Fibroblast of skin of back (primary cell): ENCODE measurements around the gene SLC10A1.
A peak's percentile ranks its signal among the peaks of the same experiment; 100 is the strongest.
"Not testable (repeated sequence)": the region's sequence is repeated elsewhere in the genome, so short reads cannot be mapped to it uniquely, and the experiment has no call there.

Experiments used
- DNase-seq: peaks from one replicate; pipeline ENCODE4 v3.0.0-alpha.2; 2013

The SLC10A1 gene

GRCh38 chr14:69769623-69770022, 27.4 kb downstream of the SLC10A1 start:
- DNase-seq, result no peak

- DNase-seq, result no peak
These were observed 28.2 kb downstream of the SLC10A1 start for GRCh38 chr14:69768873-69769272.

- DNase-seq, result peak; percentile 90
These were observed 29.6 kb downstream of the SLC10A1 start for GRCh38 chr14:69767369-69767999.

- peak; percentile 97 for DNase-seq
These were observed 30.1 kb downstream of the SLC10A1 start, which contains the start of gene SRSF5 for GRCh38 chr14:69766984-69767368. TSS of gene SRSF5 (plus strand) at chr14:69767142. CDS start at chr14:69768157, 1,015 bp downstream.

- DNase-seq, result no peak
These were observed 33.1 kb downstream of the SLC10A1 start for GRCh38 chr14:69763761-69764510.

- no peak for DNase-seq
These were observed 36.2 kb downstream of the SLC10A1 start for GRCh38 chr14:69760810-69761209.

GRCh38 chr14:69756298-69756697, 40.7 kb downstream of the SLC10A1 start:
- no peak for DNase-seq

- DNase-seq, result no peak
These were observed 41.3 kb downstream of the SLC10A1 start for GRCh38 chr14:69755784-69756183.

- no peak for DNase-seq
These were observed 41.7 kb downstream of the SLC10A1 start for GRCh38 chr14:69755296-69755695.

DNA sequence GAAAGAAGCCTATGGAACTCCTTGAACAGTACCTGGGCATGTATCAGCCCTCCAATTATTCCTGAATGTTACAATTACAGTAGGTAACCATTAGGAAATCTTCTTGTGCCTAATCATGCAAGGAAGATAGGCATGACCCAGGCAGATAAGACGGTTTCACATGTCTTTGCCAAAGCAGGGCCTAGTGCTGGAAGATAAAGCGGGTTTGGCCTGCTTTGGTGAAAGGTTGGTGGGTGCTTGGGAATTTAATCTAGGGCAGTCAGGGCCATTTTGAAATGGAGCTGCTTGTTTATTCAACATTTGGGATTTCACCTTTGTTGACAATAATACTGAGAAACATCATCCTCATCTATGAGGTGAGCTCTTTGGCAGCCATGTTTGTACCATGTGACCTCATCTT, 42.6 kb downstream of the SLC10A1 start:
- DNase-seq, result no peak

GRCh38 chr14:69753860-69754259, 43.2 kb downstream of the SLC10A1 start:
- no peak for DNase-seq

- DNase-seq, result no peak
These were observed 44.3 kb downstream of the SLC10A1 start for GRCh38 chr14:69752773-69753172.

DNA sequence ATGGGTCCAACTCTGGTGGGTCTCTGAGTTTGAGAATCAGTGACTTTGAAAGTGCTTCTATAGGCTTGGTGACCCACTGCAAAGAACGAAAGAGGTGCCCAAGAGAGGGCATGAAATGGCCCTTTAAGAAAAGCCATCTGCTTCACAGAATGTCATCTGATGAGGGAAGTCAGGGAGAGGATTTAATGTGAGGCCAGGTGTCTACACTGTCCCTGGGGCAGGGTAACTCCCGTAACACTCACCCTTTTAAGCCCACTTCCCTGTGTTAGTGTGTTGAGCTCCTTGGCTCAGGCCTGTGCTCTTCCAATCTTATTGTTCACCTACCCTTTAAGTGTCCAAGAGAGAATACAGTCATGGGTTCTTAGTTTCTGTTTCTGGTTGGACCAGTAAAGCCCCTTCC, 46.5 kb downstream of the SLC10A1 start:
- DNase-seq, result no peak

DNA sequence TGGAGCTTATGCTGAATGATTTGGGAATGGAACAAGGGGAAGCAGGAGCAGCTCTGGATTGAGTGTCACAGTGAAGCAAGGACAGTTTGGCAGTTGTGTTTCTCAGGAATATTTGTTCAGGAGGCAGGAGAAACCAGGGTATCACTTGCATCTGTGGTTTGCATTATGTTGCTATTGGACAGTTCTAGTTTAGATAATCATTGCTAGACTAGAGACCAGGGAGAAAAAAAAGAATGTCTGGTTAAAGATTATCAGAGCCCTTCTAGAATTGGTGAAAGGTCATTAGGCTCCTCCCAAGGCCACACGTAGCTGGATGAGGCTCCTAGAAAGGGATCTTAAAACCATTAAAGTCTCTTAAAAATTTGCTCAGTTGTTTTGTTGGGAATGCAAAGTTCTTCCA, 47.1 kb downstream of the SLC10A1 start:
- DNase-seq, result no peak

DNA sequence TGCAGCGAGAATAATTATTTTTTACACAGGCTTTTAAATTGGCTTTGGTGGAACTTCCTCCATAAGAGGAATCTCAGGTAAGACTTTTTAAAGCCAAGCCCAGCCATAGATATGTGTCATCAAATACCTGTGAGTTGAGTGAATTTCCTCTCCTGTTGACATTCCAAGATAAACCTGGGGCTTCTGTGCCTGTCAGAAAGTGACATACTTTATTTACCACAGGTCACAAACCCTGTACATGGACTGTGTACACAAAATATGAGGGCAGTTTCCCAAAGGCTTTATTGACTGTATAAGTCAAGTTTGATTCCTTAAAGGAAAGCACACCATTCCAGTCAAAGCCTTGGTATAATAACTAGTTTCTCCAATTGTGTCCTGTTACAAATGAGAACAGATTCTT, 56.0 kb downstream of the SLC10A1 start:
- DNase-seq, result no peak

DNA sequence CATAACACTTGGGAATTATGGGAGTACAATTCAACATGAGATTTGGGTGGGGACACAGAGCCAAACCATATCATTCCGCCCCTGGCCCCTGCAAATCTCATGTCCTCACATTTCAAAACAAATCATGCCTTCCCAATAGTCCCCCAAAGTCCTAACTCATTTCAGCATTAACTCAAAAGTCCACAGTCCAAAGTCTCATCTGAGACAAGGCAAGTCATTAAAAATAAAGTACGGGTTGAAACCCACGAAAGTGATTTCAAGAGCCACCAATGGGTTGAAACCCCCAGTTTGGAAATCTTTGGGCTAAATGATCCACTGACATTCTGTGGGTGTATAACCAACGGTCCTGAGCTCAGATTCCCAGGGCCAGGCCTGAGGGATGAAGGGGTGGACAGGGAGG, 60.6 kb downstream of the SLC10A1 start:
- DNase-seq, result not testable (repeated sequence)

DNA sequence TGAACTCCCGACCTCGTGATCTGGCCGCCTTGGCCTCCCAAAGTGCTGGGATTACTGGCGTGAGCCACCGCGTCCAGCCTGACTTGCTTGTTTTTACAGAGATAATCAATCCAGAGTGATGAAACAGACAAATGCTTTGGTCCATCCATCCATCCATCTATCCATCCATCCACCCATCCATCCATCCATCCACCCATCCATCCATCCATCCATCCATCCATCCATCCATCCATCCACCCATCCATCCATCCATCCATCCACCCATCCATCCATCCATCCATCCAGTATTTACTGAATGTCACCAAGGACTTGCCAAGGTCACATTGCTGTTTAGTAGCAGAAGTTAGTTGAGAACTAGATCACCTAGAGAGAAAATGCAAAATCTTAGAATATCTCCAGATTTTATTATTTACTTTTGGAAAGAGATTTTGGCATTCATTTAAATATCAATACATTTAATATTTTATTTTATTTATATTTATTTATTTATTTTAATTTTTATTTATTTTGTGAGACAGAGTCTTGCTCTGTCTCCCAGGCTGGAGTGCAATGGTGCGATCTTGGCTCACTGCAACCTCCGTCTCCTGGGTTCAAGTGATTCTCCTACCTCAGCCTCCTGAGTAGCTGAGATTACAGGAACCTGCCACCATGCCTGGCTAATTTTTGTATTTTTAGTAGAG, 65.0 kb downstream of the SLC10A1 start:
- not testable (repeated sequence) for DNase-seq

DNA sequence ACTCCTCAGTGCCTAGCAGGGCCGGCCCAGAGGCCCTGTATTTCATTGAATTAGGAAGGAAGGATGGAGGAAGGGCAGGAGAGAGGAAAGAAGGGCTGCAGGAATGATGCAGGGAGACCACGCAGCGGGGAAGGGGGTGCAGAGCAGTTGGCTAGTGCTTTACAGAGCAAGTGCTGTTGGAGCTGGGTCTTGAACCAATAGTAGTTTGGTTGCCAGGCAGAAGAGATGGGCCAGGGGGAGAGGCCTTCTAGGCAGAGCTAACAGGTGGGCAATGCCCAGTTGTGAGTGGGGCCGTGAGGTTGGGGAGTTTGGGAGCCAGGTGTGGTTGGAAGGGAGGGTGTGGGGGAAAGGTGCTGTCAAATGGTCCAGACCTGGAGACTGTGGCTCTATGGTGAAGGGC, 69.2 kb downstream of the SLC10A1 start:
- no peak for DNase-seq

DNA sequence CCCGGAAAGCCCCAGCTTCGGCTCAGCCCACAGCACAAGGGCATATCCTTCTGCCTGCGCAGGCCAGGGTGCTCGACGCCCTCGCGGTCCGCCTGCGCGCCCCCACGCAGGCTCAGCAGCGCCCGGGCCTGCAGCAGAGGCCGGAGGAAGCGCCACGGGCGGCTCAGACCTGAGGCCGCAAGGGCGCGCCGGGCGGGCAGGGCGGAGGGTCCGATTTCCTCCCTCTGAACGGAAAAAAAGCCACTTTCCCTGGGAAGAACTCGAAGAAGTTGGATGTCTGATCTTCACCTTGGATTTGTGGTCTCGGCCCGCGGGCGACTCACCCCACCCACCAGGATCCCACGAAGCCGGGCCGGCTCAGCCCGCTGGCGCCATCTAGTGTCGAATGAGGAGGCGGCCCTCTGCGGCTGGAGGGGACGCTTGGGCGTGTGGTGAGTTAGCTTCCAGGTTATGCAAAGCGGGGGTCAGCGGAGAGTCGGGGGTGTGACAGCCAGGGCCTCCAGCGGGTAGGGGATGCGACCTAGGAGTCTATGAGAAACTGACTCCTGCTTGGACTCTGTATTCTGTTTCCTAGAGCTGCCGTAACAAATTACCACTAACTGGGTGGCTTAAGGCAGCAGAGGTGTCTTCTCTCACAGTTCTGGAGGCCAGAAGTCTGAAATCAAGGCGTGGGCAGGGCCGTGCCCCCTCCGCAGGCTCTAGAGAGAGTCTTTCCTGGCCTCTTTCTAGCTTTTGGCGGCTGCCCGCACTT, 70.1 kb downstream of the SLC10A1 start:
- peak; percentile 65 for DNase-seq
